Activated naive CD4-positive, alpha-beta T cell treated with anti-CD3 and anti-CD28 coated beads, Interleukin-2, amount 10 ng/mL, durations not matched to agents 7 days and 5 days (primary cell): ENCODE measurements around the gene CTIF.
"Not testable (repeated sequence)": the region's sequence is repeated elsewhere in the genome, so short reads cannot be mapped to it uniquely, and the experiment has no call there.

ENCODE experiments used
- CTCF ChIA-PET: fragments of 350-600 bp; sonication (Branson Sonifier 250); formaldehyde crosslinking; loops from one replicate; lab custom pipeline; 2021; ENCODE audit warnings: antibody characterized with exemption; lab: Charles Lee
- DNase-seq: peaks from one replicate; pipeline ENCODE4 v3.0.0-alpha.2; 2020
- H3K27ac Mint-ChIP-seq: one replicate; pipeline ENCODE4 v1.8.0; 2021; ENCODE audit warnings: mild to moderate bottlenecking, moderate library complexity, mixed read lengths
- H3K27me3 Mint-ChIP-seq: one replicate; pipeline ENCODE4 v1.8.0; 2021; ENCODE audit warnings: mild to moderate bottlenecking, mixed read lengths
- H3K36me3 Mint-ChIP-seq: one replicate; pipeline ENCODE4 v1.8.0; 2021; ENCODE audit warnings: mixed read lengths
- H3K4me1 Mint-ChIP-seq: one replicate; pipeline ENCODE4 v1.8.0; 2021; ENCODE audit warnings: mixed read lengths
- H3K4me3 Mint-ChIP-seq: one replicate; pipeline ENCODE4 v1.8.0; 2021; ENCODE audit warnings: mild to moderate bottlenecking, moderate library complexity, mixed read lengths
- H3K9me3 Mint-ChIP-seq: one replicate; pipeline ENCODE4 v1.8.0; 2021; ENCODE audit warnings: mixed read lengths

Gene CTIF

DNA sequence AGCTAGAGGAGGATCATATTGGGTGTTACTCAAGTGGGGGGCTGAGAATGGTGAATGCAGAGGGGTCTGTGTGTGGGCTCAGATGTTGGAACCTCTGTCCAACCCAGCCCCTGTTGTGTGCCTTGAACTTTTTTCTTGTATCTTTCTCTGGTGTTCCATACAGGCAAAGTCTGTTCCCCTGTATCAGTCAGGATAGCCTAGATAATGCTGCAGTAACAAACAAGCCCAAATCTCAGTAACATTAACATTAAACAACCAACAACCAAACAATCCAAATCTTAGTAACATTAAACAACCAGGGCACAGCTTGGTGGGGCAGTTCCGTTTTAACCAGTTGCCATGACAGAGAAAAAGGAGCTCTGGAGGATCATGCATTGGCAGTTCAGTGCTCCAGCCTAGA, 103.7 kb downstream of the CTIF start:
- H3K9me3 Mint-ChIP-seq = no peaks in the 10 kb centered on the region
- H3K4me3 Mint-ChIP-seq = no peak overlapping the region
- peaks cover 8% of the 10 kb centered on the region for H3K27me3 Mint-ChIP-seq
- H3K27ac Mint-ChIP-seq = no peak overlapping the region
- CTCF ChIA-PET = no interaction called here
- H3K36me3 Mint-ChIP-seq = no peaks in the 10 kb centered on the region
- no peak for DNase-seq
- H3K4me1 Mint-ChIP-seq = no peaks in the 10 kb centered on the region

DNA sequence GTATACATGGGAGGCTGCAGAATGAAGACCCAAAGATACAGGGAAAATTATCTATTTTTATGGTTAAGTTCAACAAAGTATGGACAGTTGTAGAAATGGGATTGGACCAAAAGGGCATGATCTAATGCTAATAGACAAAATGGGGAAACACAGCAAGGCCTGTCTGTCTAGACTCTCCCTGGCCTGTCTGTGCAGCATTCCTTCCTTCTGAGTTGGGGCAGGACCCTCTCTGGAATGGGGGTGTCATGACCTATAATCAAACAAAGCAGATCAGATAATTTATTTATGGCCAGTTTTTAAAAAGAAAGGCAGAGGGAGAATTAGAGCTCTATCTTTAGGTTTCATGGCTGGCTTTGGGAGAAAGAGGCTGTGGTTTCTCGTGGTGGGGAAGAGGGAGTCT, 104.4 kb downstream of the CTIF start:
- H3K27me3 Mint-ChIP-seq = peaks cover 14% of the 10 kb centered on the region
- H3K9me3 Mint-ChIP-seq = no peaks in the 10 kb centered on the region
- H3K36me3 Mint-ChIP-seq = no peaks in the 10 kb centered on the region
- CTCF ChIA-PET = no interaction called here
- no peak overlapping the region for H3K27ac Mint-ChIP-seq
- no peak for DNase-seq
- H3K4me3 Mint-ChIP-seq = no peak overlapping the region
- H3K4me1 Mint-ChIP-seq = no peaks in the 10 kb centered on the region

DNA sequence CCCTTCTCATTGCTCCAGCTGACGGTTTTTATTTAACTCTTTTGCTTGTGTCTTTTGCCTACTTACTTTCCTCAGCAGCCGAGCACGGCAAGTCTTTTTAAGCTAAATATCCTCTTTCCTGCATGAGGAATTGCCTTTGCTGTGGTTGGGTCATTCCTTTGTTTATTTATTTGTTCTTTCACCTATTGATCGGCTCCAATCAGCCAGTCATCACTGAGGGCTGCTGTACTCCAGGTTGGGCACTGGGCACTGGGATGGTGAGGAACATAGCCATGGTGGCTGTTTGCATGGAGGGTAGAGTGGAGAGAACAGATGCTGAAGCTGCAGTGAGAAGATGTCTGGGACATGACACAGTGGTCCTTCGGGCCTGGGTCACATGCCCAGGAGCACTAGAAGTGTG, 105.2 kb downstream of the CTIF start:
- H3K27me3 Mint-ChIP-seq = peaks cover 17% of the 10 kb centered on the region
- H3K9me3 Mint-ChIP-seq = no peaks in the 10 kb centered on the region
- DNase-seq = no peak
- no peak overlapping the region for H3K27ac Mint-ChIP-seq
- CTCF ChIA-PET = no interaction called here
- H3K4me1 Mint-ChIP-seq = no peaks in the 10 kb centered on the region
- no peaks in the 10 kb centered on the region for H3K36me3 Mint-ChIP-seq
- H3K4me3 Mint-ChIP-seq = no peak overlapping the region

DNA sequence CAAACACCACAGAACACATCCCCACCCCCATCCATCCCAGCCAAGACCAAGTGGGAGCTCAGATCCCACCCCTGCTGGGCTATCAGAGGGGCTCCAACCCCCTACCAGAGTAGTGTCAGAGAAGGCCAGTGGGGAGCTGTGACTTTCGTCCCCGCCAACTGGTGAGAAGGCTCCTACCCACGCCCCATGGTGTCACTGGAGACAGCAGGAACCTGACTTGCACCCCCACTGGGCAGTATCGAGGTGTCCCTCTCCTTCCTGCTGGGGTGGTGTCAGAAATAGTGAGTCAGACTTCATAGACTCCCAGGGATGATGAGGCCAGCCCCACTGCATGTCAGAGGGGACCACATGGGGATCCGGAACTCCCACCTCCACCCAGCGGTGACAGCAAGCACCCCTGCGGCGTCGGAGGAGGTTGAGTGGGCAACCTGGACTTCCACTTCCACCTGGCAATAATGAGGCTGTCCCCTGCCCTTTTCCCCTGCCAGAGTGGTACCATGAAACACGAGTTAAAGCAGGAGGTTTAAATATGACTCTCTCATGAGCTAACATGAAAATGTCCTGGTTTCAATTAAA, 106.7 kb downstream of the CTIF start:
- Mint-ChIP-seq H3K4me1 (no peaks in the 10 kb centered on the region), H3K27me3 (peaks cover 13% of the 10 kb centered on the region), H3K4me3 (no peak overlapping the region), H3K27ac (no peak overlapping the region), H3K9me3 (no peaks in the 10 kb centered on the region), H3K36me3 (no peaks in the 10 kb centered on the region)
- CTCF ChIA-PET = no interaction called here
- DNase-seq = no peak

DNA sequence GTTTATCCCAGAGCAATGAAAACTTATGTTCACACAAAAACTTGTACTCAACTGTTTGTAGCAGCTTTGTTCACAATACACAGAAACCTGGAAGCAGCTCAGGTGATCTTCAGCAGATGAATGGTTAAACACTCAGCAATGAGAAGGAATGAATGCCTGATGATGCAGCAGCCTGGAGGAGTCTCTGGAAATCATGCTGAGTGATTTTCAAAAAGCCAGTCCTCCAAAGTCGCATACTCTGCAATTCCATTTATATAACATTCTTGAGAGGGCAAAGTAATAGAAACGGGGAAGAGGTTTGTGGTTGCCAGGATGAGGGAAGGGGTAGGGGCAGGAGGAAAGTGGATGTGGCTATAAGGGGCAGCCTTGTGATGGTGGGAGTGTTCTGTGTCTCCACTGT, 108.1 kb downstream of the CTIF start:
- H3K4me1 Mint-ChIP-seq = no peaks in the 10 kb centered on the region
- CTCF ChIA-PET = interaction anchor here (0.7 kb wide), 1 partner anchor 18 kb away, joined by 3 read pairs; no protein-coding TSS in a partner anchor
- H3K27me3 Mint-ChIP-seq = peaks cover 13% of the 10 kb centered on the region
- H3K9me3 Mint-ChIP-seq = no peaks in the 10 kb centered on the region
- no peak for DNase-seq
- H3K4me3 Mint-ChIP-seq = no peak overlapping the region
- H3K27ac Mint-ChIP-seq = no peak overlapping the region
- H3K36me3 Mint-ChIP-seq = no peaks in the 10 kb centered on the region

DNA sequence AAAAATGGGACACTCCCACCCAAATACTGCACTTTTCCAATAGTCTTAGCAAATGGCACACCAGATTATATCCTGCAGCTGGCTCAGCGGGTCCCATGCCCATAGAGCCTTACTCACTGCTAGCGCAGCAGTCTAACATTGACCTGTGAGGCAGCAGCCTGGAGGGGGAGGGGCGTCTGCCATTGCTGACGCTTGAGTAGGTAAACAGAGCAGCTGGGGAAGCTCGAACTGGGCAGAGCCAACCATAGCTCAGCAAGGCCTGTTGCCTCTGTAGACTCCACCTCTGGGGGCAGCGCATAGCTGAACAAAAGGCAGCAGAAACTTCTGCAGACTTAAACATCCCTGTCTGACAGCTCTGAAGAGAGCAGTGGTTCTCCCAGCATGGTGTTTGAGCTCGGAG, 110.4 kb downstream of the CTIF start:
- Mint-ChIP-seq H3K4me3 (no peak overlapping the region), H3K36me3 (no peaks in the 10 kb centered on the region), H3K27ac (no peak overlapping the region), H3K27me3 (peaks cover 13% of the 10 kb centered on the region), H3K4me1 (no peaks in the 10 kb centered on the region), H3K9me3 (no peaks in the 10 kb centered on the region)
- CTCF ChIA-PET = no interaction called here
- DNase-seq = no peak

DNA sequence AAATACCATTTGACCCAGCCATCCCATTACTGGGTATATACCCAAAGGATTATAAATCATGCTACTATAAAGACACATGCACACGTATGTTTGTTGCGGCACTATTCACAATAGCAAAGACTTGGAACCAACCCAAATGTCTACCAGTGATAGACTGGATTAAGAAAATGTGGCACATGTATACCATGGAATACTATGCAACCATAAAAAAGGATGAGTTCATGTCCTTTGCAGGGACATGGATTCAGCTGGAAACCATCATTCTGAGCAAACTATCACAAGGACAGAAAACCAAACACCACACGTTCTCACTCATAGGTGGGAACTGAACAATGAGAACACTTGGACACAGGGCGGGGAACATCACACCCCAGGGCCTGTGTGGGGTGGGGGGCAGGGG, 115.8 kb downstream of the CTIF start:
- DNase-seq, H3K9me3 Mint-ChIP-seq, H3K4me1 Mint-ChIP-seq, H3K27ac Mint-ChIP-seq, H3K36me3 Mint-ChIP-seq, H3K4me3 Mint-ChIP-seq, CTCF ChIA-PET, H3K27me3 Mint-ChIP-seq: not testable (repeated sequence)

DNA sequence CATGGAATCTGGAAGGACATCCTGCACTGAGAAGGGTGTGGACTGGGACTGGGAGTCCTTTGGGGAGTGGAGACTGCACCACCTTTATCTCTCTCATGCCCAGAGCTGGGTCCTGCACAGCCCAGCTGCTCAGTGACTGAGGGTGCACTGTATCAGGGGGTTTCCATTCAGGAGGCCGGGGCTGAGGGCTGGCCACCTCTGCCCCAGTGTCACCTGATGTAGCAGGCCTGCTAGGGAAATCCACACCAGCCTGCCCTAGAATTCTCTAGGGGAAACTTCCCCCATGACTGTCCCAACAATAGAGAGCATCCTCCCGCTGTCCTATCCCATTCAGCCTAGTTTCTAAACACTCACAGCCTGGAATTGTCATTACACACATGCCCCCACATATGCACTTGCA, 116.7 kb downstream of the CTIF start:
- no peaks in the 10 kb centered on the region for H3K4me1 Mint-ChIP-seq
- no peak overlapping the region for H3K4me3 Mint-ChIP-seq
- no peaks in the 10 kb centered on the region for H3K27me3 Mint-ChIP-seq
- CTCF ChIA-PET = no interaction called here
- no peaks in the 10 kb centered on the region for H3K36me3 Mint-ChIP-seq
- no peaks in the 10 kb centered on the region for H3K9me3 Mint-ChIP-seq
- H3K27ac Mint-ChIP-seq = no peak overlapping the region
- DNase-seq = no peak

DNA sequence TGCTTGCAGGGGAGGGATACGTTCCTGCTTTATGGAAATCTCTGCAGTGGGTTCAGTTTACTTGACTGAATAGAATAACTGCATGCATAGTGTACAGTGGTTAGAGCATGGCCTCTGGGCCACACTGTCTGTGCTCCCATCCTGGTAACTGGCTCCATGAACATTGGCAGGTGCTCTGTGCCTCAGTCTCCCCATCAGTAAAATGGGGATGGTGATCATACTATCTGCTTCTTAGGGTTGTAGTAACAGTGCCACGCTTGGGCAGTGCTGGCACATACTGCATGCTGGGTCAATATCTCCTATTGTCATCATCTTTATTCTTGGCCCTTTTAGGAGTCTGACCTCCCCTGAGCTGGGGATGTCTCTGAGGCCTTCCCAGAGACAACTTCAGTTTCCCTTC, 117.3 kb downstream of the CTIF start:
- Mint-ChIP-seq H3K27me3 (no peaks in the 10 kb centered on the region), H3K36me3 (no peaks in the 10 kb centered on the region), H3K27ac (no peak overlapping the region), H3K9me3 (no peaks in the 10 kb centered on the region), H3K4me3 (no peak overlapping the region), H3K4me1 (no peaks in the 10 kb centered on the region)
- DNase-seq = no peak
- CTCF ChIA-PET = interaction anchor here (0.7 kb wide), 1 partner anchor 318 kb away, joined by 3 read pairs; no protein-coding TSS in a partner anchor

DNA sequence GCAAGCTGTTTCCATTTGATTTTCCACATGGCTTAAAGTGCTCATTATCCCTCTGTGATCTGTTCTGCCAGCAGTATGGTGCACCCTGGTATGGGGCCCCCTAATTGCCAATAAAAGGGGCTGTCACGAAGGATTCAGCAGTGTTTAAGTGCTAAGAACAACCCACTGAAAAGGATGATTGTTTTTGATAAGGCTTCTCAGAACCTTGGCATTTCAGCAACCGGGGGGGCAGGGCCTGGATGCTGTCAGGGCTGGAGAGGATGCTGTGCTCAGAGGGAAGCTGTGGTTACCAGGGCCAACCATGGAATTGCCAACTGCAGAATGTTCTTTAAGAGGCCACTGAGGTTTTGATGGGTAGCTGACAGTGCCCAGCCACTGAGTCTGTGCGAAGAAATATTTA, 117.8 kb downstream of the CTIF start:
- Mint-ChIP-seq H3K27ac (no peak overlapping the region), H3K27me3 (no peaks in the 10 kb centered on the region), H3K4me1 (no peaks in the 10 kb centered on the region), H3K9me3 (no peaks in the 10 kb centered on the region), H3K36me3 (no peaks in the 10 kb centered on the region), H3K4me3 (no peak overlapping the region)
- no peak for DNase-seq
- CTCF ChIA-PET = interaction anchor here (0.7 kb wide), 1 partner anchor 317 kb away, joined by 3 read pairs; no protein-coding TSS in a partner anchor

DNA sequence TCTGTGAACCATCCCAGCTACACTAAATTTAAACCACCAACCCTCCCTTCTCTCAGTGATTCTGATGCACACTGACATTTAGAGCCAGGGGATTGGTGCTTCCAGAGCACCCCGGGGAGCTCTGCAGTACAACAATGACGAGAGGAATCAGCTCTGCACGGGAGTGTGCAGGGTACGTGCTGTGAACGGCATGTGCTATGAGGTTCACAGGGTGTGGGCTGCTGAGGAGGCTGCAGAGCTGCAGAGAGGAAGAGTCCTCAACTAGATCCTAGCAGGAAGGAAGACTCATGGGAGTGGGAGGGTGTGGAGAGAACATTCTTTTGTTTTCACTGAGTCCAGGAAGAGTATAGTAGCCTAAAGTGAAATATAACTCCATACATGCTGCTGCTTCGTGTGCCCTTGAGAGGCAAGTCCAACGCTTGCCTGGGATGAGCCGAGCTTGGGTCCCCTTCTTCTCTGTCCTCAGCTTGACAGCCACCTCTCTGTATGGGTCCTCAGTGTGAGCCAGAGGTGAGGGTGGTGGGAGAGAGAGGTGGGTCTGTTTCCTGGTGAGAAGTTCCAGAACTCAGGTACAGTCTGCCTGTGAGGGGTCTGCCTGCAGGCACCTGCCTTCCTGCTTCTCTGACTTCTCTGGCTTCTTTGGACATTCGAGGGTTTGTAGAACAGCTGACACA, 118.8 kb downstream of the CTIF start:
- CTCF ChIA-PET = no interaction called here
- DNase-seq = no peak
- H3K36me3 Mint-ChIP-seq = no peaks in the 10 kb centered on the region
- H3K27ac Mint-ChIP-seq = no peak overlapping the region
- no peak overlapping the region for H3K4me3 Mint-ChIP-seq
- H3K4me1 Mint-ChIP-seq = no peaks in the 10 kb centered on the region
- no peaks in the 10 kb centered on the region for H3K9me3 Mint-ChIP-seq
- no peaks in the 10 kb centered on the region for H3K27me3 Mint-ChIP-seq

DNA sequence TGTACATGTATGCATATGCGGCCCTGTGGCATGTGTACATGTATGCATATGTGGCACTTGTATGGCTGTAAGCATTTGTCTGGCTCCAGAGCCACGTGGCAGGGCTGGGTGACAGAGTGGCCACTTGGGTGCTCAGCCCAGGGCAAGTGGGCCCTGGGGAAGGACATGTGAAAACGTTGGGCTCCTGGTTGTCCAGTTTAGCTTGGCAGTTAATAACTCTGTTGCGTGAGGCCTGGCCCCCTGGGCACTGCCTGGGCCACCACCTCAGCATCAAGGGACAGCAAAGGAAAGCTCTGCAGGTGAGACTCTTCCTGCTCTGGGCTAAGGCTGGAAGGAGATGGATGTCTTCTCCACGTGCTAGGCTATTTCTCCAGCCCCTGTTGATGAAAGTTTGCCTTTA, 119.9 kb downstream of the CTIF start:
- H3K4me1 Mint-ChIP-seq = no peaks in the 10 kb centered on the region
- H3K36me3 Mint-ChIP-seq = no peaks in the 10 kb centered on the region
- CTCF ChIA-PET = no interaction called here
- peaks cover 2% of the 10 kb centered on the region for H3K27me3 Mint-ChIP-seq
- no peaks in the 10 kb centered on the region for H3K9me3 Mint-ChIP-seq
- no peak overlapping the region for H3K4me3 Mint-ChIP-seq
- DNase-seq = no peak
- H3K27ac Mint-ChIP-seq = no peak overlapping the region

DNA sequence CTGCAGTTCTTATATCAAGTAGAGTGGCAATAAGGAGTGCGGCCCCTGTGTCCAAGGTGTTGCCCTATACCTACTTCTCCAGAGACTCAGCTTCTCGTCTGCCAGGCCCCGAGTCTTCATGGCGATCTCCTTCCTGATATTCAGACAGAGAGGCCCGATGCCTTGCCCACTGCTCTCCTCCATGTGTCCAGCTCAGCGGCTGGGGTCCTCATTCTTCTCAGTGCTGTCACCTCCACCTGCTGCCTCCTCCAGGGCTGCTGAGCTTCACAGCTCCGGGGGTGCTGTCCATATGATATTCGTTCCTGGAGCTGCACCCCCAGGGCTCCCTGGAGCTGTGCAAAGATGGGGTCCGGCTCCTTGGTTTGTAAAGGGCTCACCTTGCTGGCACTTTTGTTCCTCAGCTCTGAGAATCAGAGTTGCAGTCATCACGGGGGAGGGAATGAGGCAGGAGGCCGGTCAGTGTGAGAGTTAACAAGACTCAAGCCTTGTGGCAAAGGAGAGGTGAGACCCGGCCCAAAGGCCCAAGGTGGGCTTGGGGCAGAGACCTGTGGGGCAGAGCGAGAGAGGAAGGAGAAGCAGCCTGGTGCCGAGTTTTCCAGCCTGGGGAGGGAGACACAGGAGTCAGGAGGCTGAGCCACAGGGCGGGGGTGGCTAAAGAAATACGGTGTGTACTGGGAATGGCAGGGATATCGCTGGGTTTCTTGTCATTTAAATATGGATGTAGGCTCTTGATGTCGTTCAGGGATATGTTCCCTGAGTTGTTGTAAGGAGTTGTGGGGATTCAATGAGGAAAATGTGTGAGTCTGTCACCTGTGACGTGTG, 120.6 kb downstream of the CTIF start:
- DNase-seq = no peak
- no peak overlapping the region for H3K27ac Mint-ChIP-seq
- no peaks in the 10 kb centered on the region for H3K9me3 Mint-ChIP-seq
- H3K4me3 Mint-ChIP-seq = no peak overlapping the region
- no peaks in the 10 kb centered on the region for H3K36me3 Mint-ChIP-seq
- H3K27me3 Mint-ChIP-seq = peaks cover 7% of the 10 kb centered on the region
- H3K4me1 Mint-ChIP-seq = no peaks in the 10 kb centered on the region
- CTCF ChIA-PET = no interaction called here

DNA sequence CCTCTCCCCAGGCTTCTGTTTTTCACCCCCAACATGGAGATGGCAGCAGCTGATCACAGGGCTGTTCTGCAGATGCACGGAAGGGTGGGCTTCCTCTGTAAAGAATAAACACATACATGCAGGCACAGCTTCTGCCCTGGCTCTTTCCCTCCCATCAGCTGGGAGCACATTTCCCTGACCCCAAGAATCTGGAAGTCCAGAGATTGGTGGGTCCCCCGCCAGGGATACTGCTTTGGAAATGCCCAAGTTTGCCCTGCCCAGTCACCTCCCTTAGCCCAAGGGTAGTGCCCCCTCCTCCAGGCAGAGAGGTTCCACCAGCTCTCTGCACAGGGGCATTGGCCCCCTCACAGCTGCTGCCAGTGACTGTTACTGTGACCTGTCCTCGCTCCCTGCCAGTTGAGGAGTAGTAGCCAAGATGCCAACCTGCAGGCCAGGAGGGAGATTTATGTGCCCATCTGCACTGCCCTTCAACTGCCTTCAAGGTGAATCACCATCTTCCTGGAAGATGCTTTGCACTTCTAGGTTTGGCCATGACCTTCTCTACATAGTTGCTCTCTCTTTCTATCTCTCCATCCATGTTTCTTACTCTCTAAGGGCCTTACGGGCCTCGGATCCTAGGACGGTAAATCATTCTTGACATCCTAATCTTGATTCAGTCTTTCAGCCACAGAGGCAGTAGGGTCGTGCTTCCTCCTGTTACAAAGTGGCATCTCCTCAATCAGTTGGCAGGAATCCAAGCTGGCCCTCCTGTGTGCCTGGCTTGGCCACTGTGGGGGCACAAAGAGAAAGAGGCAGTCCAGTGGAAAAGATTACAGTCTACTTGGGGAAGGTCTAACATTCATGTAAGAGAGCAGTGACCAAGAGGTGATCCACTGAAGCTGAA, 121.8 kb downstream of the CTIF start:
- Mint-ChIP-seq H3K4me3 (no peak overlapping the region), H3K4me1 (no peaks in the 10 kb centered on the region), H3K36me3 (no peaks in the 10 kb centered on the region), H3K9me3 (no peaks in the 10 kb centered on the region), H3K27ac (no peak overlapping the region), H3K27me3 (peaks cover 7% of the 10 kb centered on the region)
- DNase-seq = no peak
- CTCF ChIA-PET = no interaction called here
